ENCODE results near the gene ICA1. TPM values are rescaled to one million over a fixed set of nuclear protein-coding genes. Genes with fewer than 3 reads are reported as not detected.

ICA1 gene
- polyA plus RNA-seq, 10 donors: 3.5 to 12.3 (median 6.5) TPM

GRCh38 chr7:8204339-8205030, 57.5 kb downstream of the ICA1 start:
- DNase-seq: no peak

- DNase-seq: no peak
Measured at GRCh38 chr7:8201846-8202441, 60.0 kb downstream of the ICA1 start.

- DNase-seq: no peak
Measured at GRCh38 chr7:8200717-8201116, 61.2 kb downstream of the ICA1 start.

- DNase-seq: no peak
Measured at GRCh38 chr7:8200316-8200715, 61.7 kb downstream of the ICA1 start.

- no peak for DNase-seq
Measured at GRCh38 chr7:8197994-8198698, 63.8 kb downstream of the ICA1 start.

- DNase-seq: no peak
Measured at GRCh38 chr7:8192897-8193296, 69.1 kb downstream of the ICA1 start.

- DNase-seq: peak; percentile 50 to 81 (median 71)
Measured at GRCh38 chr7:8190119-8190895, 71.7 kb downstream of the ICA1 start.

DNA sequence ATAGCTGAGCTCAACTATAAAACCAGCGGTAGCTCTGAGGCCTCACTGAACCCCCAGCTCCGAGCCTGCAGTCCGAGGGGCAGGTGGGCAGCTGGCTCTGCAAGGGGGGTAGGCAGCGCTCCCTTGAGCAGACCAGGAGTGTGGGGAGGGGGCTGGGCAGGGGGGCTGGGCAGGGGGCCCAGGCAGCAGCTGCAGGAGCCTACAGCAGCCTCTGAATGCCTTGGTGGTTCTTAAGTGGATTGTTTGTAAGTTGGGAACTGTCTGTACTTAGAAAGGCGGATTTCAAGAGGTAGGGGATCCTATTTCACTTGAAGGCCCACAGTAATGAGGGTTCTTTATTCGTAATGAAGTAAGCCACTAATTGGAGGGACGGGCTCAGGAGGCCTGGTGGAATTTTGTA, 72.3 kb downstream of the ICA1 start:
- DNase-seq: peak in 1 of 3 donors; percentile 30

DNA sequence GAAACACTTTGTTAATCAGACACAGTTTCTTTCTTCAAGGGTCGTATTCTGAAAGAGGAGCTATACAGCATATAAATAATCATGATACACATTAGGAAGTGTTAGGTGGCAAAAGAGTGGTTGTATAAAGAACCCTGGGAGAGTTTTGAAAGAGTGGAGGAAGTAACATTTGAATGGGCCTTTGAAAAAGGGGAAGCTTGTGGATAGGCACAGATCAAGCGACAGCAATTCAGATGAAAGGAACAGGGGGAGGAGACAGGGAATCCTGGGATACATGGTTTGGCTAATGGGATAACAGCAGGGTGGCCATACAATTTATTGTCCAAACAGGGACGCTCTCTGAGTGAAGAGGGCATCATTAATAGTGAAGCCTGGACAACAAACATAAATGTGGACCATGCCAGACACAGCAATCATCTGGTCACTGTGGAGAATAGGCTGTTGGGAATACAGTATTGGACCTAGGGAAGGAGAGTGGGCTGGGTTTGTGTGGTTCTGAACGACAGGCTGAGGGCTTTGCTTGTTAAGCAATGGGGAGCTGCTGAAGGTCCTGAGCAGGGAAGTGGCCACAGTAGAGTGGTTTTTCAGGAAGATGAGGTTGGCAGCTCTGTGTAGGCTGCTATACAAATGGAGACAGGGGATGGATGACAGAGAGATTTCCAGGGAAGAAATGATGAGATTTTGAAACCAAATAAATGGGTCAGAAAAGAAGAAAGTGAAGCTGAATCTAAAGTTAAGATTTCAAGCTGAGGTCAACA, 75.9 kb downstream of the ICA1 start:
- DNase-seq: no peak

DNA sequence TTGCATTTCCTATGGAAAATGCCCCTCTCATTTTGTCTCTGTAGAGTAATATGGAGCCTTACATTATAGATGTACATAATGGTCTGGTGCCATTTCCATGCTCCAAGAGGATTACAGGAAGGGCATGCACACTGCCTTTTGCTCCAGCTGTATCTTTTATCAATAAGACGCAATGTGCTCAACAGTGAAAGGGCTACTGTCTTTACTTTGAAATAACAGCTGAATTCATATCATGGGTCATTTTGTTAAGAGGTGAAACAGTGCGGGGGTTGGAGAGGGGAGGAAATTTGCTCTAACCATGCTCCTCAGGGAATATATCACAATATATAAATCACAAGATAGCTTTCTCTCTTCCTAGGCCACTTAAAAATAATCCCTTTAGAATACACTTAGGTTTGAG, 77.7 kb downstream of the ICA1 start:
- DNase-seq: no peak

- DNase-seq: no peak
Measured at GRCh38 chr7:8179486-8179885, 82.5 kb downstream of the ICA1 start.

- DNase-seq: no peak
Measured at GRCh38 chr7:8178353-8178752, 83.6 kb downstream of the ICA1 start.

DNA sequence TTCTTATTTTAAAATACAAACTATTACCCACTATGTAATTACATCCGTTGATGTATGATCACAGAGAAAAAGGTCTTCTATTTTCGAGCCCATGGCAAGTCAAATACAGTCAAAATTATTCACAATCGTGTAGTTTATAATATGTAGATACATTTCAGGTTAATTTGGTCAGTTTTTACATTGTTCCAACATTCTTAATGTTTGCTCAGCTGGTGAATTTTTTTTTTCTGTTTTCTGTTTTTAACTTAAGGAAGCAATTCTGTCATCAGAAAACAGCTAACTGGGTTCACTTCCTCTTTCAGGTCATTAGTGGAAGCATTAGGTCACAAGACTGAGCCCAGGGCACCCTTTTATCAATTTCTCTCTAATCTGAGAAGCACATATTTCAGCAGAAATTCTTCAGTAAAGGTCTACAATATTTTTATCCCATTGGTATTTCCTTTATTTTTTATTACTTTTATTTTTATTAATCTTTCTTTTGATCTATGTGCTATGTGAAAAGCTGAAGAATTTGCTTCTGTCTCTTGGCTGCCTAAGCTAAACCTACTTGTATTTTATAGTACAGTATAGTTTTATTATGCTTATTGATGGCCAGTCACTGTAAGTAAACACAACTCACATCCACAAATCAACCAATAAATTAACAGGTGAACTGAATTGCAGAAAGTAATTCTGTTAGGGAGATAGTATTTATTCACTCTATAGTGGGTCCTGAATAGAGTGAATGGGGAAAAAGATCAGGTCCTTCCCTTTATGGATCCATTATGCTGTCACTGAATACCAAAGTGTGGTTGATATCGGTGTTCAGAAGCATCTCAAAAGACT, 84.6 kb downstream of the ICA1 start:
- DNase-seq: no peak

- peak in 1 of 3 donors; percentile 24 for DNase-seq
Measured at GRCh38 chr7:8176370-8177081, 85.4 kb downstream of the ICA1 start.

- no peak for DNase-seq
Measured at GRCh38 chr7:8175929-8176369, 86.0 kb downstream of the ICA1 start.

DNA sequence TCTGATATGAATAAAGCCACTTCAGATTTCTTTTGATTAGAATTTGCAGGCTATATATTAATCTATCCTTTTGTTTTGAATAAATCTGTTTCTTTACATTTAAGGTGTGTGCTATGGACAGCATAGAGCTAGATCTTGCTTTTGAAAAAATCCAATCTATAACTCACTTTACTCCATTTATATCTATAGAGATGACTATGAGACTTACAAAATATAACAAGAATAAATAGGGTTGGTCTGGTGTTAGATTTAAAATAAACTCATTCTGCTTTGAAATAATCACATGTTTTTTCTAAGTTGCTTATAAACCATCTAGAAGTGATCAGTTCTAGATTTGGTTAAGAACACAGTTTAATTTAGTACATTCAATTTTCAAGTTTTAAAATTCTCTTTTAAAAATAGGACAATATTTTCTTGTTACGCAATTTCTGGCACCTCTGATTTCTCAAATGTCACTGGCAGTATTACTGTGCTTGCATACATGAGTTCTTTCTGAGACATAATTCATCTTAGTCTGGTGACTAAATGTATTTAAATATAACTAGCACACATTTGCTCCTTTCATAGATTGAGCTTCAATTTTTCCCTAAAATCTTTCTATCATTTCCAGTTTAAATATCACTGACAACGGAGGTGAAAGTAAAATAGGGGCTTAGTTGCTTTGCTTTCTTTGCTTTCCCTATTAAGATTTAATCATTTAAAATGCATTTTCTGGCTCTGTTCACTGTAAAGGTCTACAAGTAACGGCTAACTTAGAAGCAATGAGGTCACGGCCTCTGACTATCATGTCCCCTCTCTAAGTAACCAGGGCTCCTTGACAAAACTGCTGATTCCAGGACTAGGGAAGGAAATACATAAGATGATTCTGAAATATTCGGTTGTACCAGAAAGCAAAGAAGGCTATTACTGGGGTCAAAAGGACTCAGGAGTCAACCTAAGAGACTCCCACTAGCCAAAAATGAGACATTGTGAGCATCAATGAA, 89.3 kb downstream of the ICA1 start:
- no peak for DNase-seq

GRCh38 chr7:8169171-8169570, 92.8 kb downstream of the ICA1 start:
- no peak for DNase-seq

- DNase-seq: no peak
Measured at GRCh38 chr7:8168336-8168735, 93.6 kb downstream of the ICA1 start.

- no peak for DNase-seq
Measured at GRCh38 chr7:8165150-8165549, 96.8 kb downstream of the ICA1 start.
